Liver (tissue), 2 donors: ENCODE results near the gene ARVCF.

Experiments
- EGR1 ChIP-seq, 2 donors: IDR thresholded peaks; 2 replicates each; pipeline ENCODE4 v1.6.1; 2016 to 2018; ENCODE audit warnings: antibody characterized with exemption in 2 of 2, low read depth in 2 of 2
- GABPA ChIP-seq, 2 donors: IDR thresholded peaks in 1 of 2; conservative IDR thresholded peaks in 1 of 2; 2 replicates each; pipeline ENCODE4 v1.6.1; 2016; ENCODE audit warnings: antibody characterized with exemption in 2 of 2, mild to moderate bottlenecking in 1 of 2, moderate library complexity in 1 of 2
- RAD21 ChIP-seq, 2 donors: IDR thresholded peaks; 2 replicates each; pipeline ENCODE4 v1.6.1; 2016; ENCODE audit warnings: antibody characterized with exemption in 2 of 2, mild to moderate bottlenecking in 2 of 2
- donor health status: healthy.

DNA sequence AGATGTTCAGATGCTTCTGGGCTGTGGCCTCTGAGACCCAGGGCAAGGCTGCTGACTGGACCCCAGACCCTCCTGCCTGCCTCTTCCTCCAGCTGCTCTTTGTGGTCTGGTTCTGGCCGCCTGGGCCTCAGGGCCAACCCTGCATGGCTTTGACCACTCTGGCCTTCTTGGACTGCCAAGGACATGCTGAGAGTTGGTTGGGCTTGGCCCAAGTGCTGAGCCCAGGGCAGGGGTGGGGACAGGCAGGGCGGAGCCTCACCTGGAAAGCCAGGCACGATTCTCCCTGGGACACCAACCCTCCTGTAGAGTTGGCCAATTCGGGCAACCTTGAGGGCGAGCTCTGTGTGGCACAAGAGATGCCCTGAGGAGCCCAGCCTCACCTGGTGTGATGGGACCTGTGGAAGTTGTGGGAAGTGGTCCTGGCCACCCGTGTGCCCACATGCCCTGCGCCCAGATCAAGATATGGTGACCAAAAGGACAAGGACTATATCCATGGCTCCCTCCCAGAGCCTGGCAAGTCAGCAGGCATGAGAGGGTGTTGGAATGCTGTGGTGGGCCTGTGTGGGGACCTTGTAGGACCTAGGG, 15.9 kb upstream of the ARVCF start:
- no peak for TF ChIP-seq EGR1 (IDR thresholded peaks at IDR 0.05; ENCODE audit: low read depth in 2 of 2)
- no peak for TF ChIP-seq GABPA (IDR thresholded peaks at IDR 0.05 in 1 of 2, conservative IDR thresholded peaks at IDR 0.05 in 1 of 2)
- TF ChIP-seq RAD21 (IDR thresholded peaks at IDR 0.05) = no peak
